K562 (cell line): ENCODE measurements around the gene BSX. TPM values are rescaled to one million over a fixed set of nuclear protein-coding genes. Genes with fewer than 3 reads are reported as not detected.

ENCODE experiments used
- ATAC-seq: fragments of 200-7000 bp; cut with Tn5 transposase; 3 replicates; pipeline ENCODE4 v1.9.1; 2020; ENCODE audit warnings: moderate library complexity
- BruUV-seq: library from RNA; stranded (reverse); fragments of 400-500 nt; replicated peaks from 2 replicates; lab custom pipeline; 2021; lab: Mats Ljungman, UMichigan
- CTCF ChIA-PET: fragments of 300-600 bp; formaldehyde crosslinking; extraction: SDS; loops from one replicate; lab custom pipeline; 2021; ENCODE audit warnings: low intra/inter-chr PET ratio; lab: Yijun Ruan, JAX
- POLR2A ChIA-PET: fragments of 300-600, 350-650 bp; sonication (Branson Sonifier 250); formaldehyde crosslinking; extraction: SDS; loops from one replicate; lab custom pipeline; 2021; ENCODE audit warnings: antibody characterized with exemption, inconsistent platforms; lab: Yijun Ruan, JAX
- DNase-seq, 4 experiments: peaks; one replicate each; pipeline versions ENCODE4 v3.0.0 to v3.0.0-alpha.2; 2011 to 2018; ENCODE audit warnings: low spot score in 3 of 4, mixed read lengths in 3 of 4; ENCODE audit errors: extremely low read depth in 1 of 4
- FAIRE-seq: peaks from 2 replicates; lab custom pipeline; 2011; peaks lifted over from hg19 to GRCh38; lab: Jason Lieb, UNC
- H2AFZ ChIP-seq: 2 replicates; pipeline ENCODE4 v1.6.0; 2011; ENCODE audit warnings: low read depth, low read length, control low read depth, inconsistent platforms
- H3K27ac ChIP-seq: fragments of 200-600 bp; 3 replicates; pipeline ENCODE4 v1.8.0; 2011; ENCODE audit warnings: low read depth, mild to moderate bottlenecking, control low read depth, inconsistent platforms, low read length, moderate library complexity, mixed read lengths; ENCODE audit errors: extremely low read depth
- H3K27me3 ChIP-seq, 2 experiments: fragments of 300-600 bp in 1 of 2; 2 replicates in 1 of 2; 3 replicates in 1 of 2; pipeline versions ENCODE4 v1.6.0 to v1.8.0; 2011; ENCODE audit warnings: inconsistent platforms in 2 of 2, low read length in 2 of 2, mild to moderate bottlenecking in 1 of 2, mixed read lengths in 1 of 2, moderate library complexity in 1 of 2; ENCODE audit not compliant: control insufficient read depth in 2 of 2, insufficient read depth in 2 of 2
- H3K36me3 ChIP-seq: fragments of 300-600 bp; 3 replicates; pipeline ENCODE4 v1.8.0; 2011; ENCODE audit warnings: mild to moderate bottlenecking, low read length, inconsistent platforms; ENCODE audit not compliant: control insufficient read depth, insufficient read depth
- H3K4me1 ChIP-seq, 2 experiments: fragments of 200-600 bp in 1 of 2; replicated peaks in 1 of 2; 2 replicates in 1 of 2; 3 replicates in 1 of 2; pipeline versions ENCODE4 v1.5.1 to v1.8.0; 2011; ENCODE audit warnings: inconsistent platforms in 2 of 2, low read length in 2 of 2, mild to moderate bottlenecking in 1 of 2, mixed read lengths in 1 of 2, moderate library complexity in 1 of 2; ENCODE audit not compliant: control insufficient read depth in 2 of 2, insufficient read depth in 2 of 2
- H3K4me2 ChIP-seq: 2 replicates; pipeline ENCODE4 v1.6.1; 2011; ENCODE audit warnings: low read length, control low read depth, inconsistent platforms, mixed read lengths; ENCODE audit not compliant: insufficient read depth
- H3K4me3 ChIP-seq: fragments of 200-600 bp; sonication (generic), shearing (Covaris generic); 2 replicates; pipeline ENCODE4 v1.5.1; 2016; ENCODE audit warnings: control low read depth, inconsistent platforms
- H3K79me2 ChIP-seq: fragments of 200-600 bp; 3 replicates; pipeline ENCODE4 v1.8.0; 2011; ENCODE audit warnings: low read length, inconsistent platforms; ENCODE audit not compliant: control insufficient read depth, insufficient read depth
- H3K9ac ChIP-seq, 2 experiments: 2 replicates each; pipeline versions ENCODE4 v1.6.0 to v1.6.1; 2011; ENCODE audit warnings: low read depth in 2 of 2, low read length in 2 of 2, control low read depth in 1 of 2, inconsistent platforms in 1 of 2, mild to moderate bottlenecking in 1 of 2, mixed read lengths in 1 of 2; ENCODE audit not compliant: insufficient read depth in 1 of 2
- H3K9me1 ChIP-seq: one replicate; pipeline ENCODE4 v1.6.0; 2011; ENCODE audit warnings: inconsistent platforms, mild to moderate bottlenecking, low read length, moderate library complexity; ENCODE audit not compliant: control insufficient read depth, insufficient read depth
- H3K9me3 ChIP-seq: replicated peaks from 2 replicates; pipeline ENCODE4 v1.5.1; 2011; ENCODE audit warnings: low read depth, low read length, inconsistent platforms; ENCODE audit not compliant: control insufficient read depth, insufficient read depth
- H4K20me1 ChIP-seq: replicated peaks from 2 replicates; pipeline ENCODE4 v1.6.1; 2011; ENCODE audit warnings: low read length, inconsistent platforms, mixed read lengths; ENCODE audit not compliant: control insufficient read depth, insufficient read depth
- CBX8 ChIP-seq: fragments of 200-600 bp; sonication (generic); IDR thresholded peaks from 2 replicates; pipeline ENCODE4 v1.6.1; 2012; ENCODE audit warnings: borderline replicate concordance, mixed run types, low read depth, mild to moderate bottlenecking, moderate library complexity, mixed read lengths, low read length, control low read depth, inconsistent platforms; ENCODE audit not compliant: poor library complexity, severe bottlenecking; ENCODE audit errors: extremely low read depth
- COPS2 ChIP-seq: fragments of 450-650 bp; conservative IDR thresholded peaks from 2 replicates; pipeline ENCODE4 v1.6.1; 2016; ENCODE audit warnings: mild to moderate bottlenecking, moderate library complexity
- FOXP1 ChIP-seq: sonication (generic); formaldehyde crosslinking; IDR thresholded peaks from 2 replicates; pipeline ENCODE4 v1.8.0; 2022; ENCODE audit warnings: mild to moderate bottlenecking, missing genetic modification reagents
- MTA2 ChIP-seq: fragments of 450-650 bp; IDR thresholded peaks from 2 replicates; pipeline ENCODE4 v1.6.1; 2016; ENCODE audit warnings: low read depth
- RUNX1 ChIP-seq: sonication (generic); IDR thresholded peaks from 2 replicates; pipeline ENCODE4 v1.6.1; 2016; ENCODE audit warnings: antibody characterized with exemption, low read depth
- SRF ChIP-seq, 2 experiments: fragments of 250-450, 450-650 bp in 1 of 2; sonication (Bioruptor Pico) in 1 of 2; sonication (generic) in 1 of 2; formaldehyde crosslinking; IDR thresholded peaks; 2 replicates each; pipeline versions ENCODE4 v1.5.0 to v1.5.1; 2020 to 2022; ENCODE audit warnings: mild to moderate bottlenecking in 1 of 2, missing genetic modification reagents in 1 of 2
- ZFP1 ChIP-seq: fragments of 450-650 bp; formaldehyde crosslinking; IDR thresholded peaks from 2 replicates; pipeline ENCODE4 v1.4.0; 2020; ENCODE audit warnings: mild to moderate bottlenecking, mixed read lengths
- WGBS: fragments of 100-300 bp; shearing (Covaris generic); methylation state at CpG from one replicate; pipeline ENCODE4 v1.1.6; 2016; ENCODE audit warnings: low coverage, mixed read lengths; ENCODE audit not compliant: insufficient coverage; ENCODE audit errors: missing lambda C conversion rate; 5-methylcytosine and 5-hydroxymethylcytosine counted together
- in situ Hi-C: fragments of 300-500 bp; cut with MboI; formaldehyde crosslinking; loops from 4 replicates; pipeline ENCODE4 v1.15.0; 2018; ENCODE audit warnings: inconsistent platforms, mixed read lengths
- intact Hi-C: fragments of 100-400 bp; cut with micrococcal nuclease; formaldehyde crosslinking; loops from 2 replicates; pipeline ENCODE4 v1.14.2; 2022
- polyA plus RNA-seq, 8 experiments: library from polyadenylated mRNA; depleted of rRNA in 4 of 8; stranded (reverse) in 5 of 8; unstranded in 3 of 8; fragments of >200 nt; fragmentation: Nextera tagmentation in 2 of 8; fragmentation: Illumina TruSeq in 1 of 8; extraction: Ambion mirVana in 2 of 8; extraction: Trizol in 1 of 8; gene quantifications; 2 replicates each; pipeline versions ENCODE4 v1.2.1 to v1.2.3, GENCODE V29; 2011 to 2014; ENCODE audit warnings: inconsistent platforms in 1 of 8, missing spikeins in 1 of 8
- total RNA-seq, 7 experiments: library from RNA; depleted of rRNA in 6 of 7; stranded (reverse); fragments of >200 nt in 6 of 7; fragmentation: Illumina TruSeq in 2 of 7; extraction: Trizol in 2 of 7; gene quantifications; 2 replicates each; pipeline versions ENCODE4 v1.2.1 to v1.2.3, GENCODE V29; 2011 to 2021; ENCODE audit warnings: low replicate concordance in 1 of 7
- TF ChIP-seq, protein P1 (sequence below): sonication (generic); formaldehyde crosslinking; IDR thresholded peaks from 2 replicates; pipeline ENCODE4 v1.8.1; 2022; ENCODE audit warnings: missing genetic modification reagents
- TF ChIP-seq, protein P2 (sequence below): IDR thresholded peaks from 3 replicates; pipeline ENCODE4 v1.6.1; 2011; ENCODE audit warnings: borderline replicate concordance, mild to moderate bottlenecking; ENCODE audit not compliant: insufficient read length, insufficient read depth

The BSX gene
- total and polyA plus RNA-seq, 9 of the 15 experiments (the other 6 are each of a cell fraction or from before 2014, with no cell fraction given), result not detected

DNA sequence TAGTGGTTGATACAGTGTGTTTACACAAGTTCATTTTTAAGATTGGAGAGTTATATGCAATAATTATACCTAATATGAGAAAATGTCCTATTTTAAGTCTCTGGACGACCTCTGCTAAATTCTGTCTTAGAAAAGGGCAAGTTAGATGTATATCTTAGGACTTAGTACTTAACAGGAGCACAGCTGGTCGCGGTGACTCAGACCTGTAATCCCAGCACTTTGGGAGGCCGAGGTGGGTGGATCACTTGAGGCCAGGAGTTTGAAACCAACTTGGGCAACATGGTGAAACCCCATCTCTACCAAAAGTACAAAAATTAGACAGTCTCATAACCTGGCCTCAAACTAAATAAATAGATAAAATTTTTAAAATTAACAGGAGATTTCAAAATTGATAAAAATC, 27.2 kb downstream of the BSX start:
- H3K9me3 ChIP-seq, result no peaks in the 10 kb centered on the region
- 0% methylated on average over 4 of the region's 4 CpGs for WGBS
- no peak overlapping the region for H2AFZ ChIP-seq
- H3K4me3 ChIP-seq, result no peak overlapping the region
- BruUV-seq, result no TSS peak
- no peak for TF ChIP-seq SRF (CRISPR knock-in tag; IDR thresholded peaks at IDR 0.05)
- TF ChIP-seq, protein P1, sequence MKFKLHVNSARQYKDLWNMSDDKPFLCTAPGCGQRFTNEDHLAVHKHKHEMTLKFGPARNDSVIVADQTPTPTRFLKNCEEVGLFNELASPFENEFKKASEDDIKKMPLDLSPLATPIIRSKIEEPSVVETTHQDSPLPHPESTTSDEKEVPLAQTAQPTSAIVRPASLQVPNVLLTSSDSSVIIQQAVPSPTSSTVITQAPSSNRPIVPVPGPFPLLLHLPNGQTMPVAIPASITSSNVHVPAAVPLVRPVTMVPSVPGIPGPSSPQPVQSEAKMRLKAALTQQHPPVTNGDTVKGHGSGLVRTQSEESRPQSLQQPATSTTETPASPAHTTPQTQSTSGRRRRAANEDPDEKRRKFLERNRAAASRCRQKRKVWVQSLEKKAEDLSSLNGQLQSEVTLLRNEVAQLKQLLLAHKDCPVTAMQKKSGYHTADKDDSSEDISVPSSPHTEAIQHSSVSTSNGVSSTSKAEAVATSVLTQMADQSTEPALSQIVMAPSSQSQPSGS (CRISPR knock-in tag), result no peak
- TF ChIP-seq FOXP1 (CRISPR knock-in tag), result no peak
- no peak for TF ChIP-seq COPS2
- no peak for TF ChIP-seq CBX8
- no peak for TF ChIP-seq RUNX1
- TF ChIP-seq, protein P2, sequence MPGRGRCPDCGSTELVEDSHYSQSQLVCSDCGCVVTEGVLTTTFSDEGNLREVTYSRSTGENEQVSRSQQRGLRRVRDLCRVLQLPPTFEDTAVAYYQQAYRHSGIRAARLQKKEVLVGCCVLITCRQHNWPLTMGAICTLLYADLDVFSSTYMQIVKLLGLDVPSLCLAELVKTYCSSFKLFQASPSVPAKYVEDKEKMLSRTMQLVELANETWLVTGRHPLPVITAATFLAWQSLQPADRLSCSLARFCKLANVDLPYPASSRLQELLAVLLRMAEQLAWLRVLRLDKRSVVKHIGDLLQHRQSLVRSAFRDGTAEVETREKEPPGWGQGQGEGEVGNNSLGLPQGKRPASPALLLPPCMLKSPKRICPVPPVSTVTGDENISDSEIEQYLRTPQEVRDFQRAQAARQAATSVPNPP, result no peak
- no peak for TF ChIP-seq ZFP1 (CRISPR knock-in tag)
- no peak for TF ChIP-seq MTA2
- intact Hi-C loops, result no loop called here
- H3K9me1 ChIP-seq, result no peaks in the 10 kb centered on the region
- ChIA-PET POLR2A (no interaction called here), CTCF (no interaction called here)
- in situ Hi-C loops, result no loop called here
- DNase-seq (no peak), FAIRE-seq (no peak), ATAC-seq (no peak)
- H3K27ac ChIP-seq, result no peak overlapping the region
- H3K79me2 ChIP-seq, result no peaks in the 10 kb centered on the region
- peaks cover 0 to 8% of the 10 kb centered on the region in 2 experiments; a peak in 2 of 5 replicates for H3K27me3 ChIP-seq
- no peaks in the 10 kb centered on the region for H4K20me1 ChIP-seq
- H3K4me2 ChIP-seq, result no peak overlapping the region
- H3K9ac ChIP-seq, result no peak overlapping the region
- H3K4me1 ChIP-seq, result no peaks in the 10 kb centered on the region
- H3K36me3 ChIP-seq, result no peaks in the 10 kb centered on the region
